Ammon's horn (tissue), 1 donor: ENCODE results near the gene HDAC7.
"Not testable (repeated sequence)": the region's sequence is repeated elsewhere in the genome, so short reads cannot be mapped to it uniquely, and the experiment has no call there.

ENCODE experiments used
- DNase-seq: peaks from one replicate; pipeline ENCODE4 v3.0.0-alpha.2; 2016; ENCODE audit warnings: low spot score

The HDAC7 gene

DNA sequence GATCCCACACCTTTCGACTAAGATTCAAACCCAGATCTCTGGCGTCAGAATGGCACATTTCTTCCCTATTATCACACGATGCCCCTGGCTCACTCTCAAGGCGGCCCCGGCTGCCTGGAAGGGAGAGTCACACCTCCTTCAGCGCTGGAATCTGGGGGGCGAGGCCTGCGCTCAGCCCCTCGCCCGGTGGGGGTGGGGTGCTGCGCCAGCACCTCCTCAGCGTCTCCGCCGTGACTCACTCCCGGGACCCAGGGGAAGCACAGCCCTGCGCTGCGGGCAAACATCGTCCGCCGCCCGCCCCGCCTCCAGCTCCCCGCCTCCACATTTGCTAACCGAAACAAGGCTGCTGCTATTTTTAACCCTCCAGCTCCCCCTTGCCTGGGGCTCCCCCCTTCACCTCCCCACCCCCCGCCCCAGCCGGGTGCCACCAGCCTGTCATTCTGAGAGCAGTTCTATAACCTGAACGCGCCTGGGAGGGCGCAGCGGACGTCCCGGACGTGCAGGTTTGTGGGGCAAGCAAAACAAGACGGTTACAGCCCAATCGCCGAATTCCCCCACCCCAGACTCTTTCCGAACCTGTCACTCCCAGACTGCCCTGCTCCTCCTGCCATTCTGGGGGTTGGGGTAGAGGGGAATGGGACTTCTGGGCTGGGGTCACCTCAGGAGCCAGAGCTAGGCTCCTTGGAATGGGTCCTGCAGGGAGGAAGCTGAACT, 6.7 kb downstream of the HDAC7 start:
- DNase-seq: peak; percentile 70

DNA sequence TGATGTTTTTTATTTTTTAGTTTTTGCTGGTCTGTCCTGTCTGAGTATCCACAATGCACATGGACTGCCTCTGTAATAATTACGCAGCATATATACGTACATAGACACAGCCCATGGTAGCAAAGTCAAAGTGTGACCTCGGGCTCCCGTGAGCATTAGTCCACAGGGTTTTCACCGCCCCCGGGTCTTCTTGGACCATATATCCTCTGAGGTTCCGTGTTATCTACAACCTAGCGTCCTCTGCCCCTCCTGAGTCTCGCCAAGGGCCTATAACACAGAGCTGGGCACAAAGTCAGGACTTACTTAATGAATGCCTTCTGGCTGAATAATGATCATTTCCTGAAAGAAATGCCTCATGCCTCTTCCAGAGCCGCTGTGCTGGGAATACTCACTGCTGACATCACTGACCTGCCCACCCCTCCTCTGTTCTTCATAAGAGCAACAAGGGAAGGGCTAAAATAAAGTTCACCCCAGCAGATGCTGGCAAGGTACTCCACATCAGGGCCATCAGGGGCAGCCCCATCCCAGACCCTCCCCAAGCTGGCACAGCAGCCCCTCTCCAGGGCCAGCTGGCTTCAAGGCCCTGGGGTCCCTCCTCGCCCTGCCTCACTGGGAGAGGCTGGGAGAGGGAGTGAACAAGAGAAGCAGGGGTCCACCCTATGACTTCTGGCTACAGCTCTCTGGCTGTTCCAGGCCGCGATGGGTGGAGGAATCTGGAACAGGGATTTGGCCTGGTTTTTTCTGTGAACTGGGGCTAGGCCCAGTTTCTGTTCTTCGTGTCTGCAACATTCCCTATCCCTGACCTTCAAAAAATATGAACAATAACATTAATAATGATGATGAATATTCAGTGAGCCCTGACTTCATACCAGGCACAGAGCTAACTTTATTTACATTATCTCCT, 7.9 kb downstream of the HDAC7 start:
- DNase-seq: no peak

DNA sequence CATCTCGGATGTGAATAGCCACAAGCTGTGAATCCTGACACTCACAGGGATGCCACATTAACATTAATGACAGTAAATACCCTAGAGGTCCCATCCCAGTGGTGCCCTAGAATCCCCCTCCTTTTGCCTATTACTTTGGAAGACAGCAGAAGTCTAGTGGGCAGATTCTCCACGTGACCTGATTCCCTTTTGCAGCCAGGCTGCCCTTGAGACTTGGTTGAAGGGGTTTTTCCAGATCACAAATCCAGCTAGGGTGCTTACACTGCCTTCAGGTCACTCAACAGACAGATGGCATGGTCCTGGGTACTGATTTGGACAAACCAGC, 8.7 kb downstream of the HDAC7 start:
- no peak for DNase-seq

GRCh38 chr12:47809518-47809917, 10.2 kb downstream of the HDAC7 start:
- not testable (repeated sequence) for DNase-seq

- no peak for DNase-seq
These were observed 10.9 kb downstream of the HDAC7 start for GRCh38 chr12:47808574-47809365.

GRCh38 chr12:47808050-47808449, 11.7 kb downstream of the HDAC7 start:
- DNase-seq: peak; percentile 62

DNA sequence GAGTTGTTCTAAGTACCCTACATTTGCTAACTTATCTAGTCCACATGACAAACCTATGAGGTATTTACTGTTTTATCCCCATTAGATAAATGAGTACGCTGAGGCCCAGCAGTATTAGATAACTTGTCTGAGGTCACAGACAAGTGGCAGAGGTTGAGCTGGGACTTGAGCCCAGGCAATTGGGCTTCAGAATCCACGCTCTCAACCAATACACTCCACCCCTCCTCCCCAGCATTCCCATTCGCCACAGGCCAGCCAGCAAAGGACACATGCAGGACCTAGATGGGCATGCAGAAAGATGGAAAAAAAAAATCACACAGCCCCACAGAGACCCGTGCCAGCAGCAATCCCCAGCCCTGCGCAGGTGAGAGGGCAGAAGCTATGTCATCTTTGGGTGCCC, 12.4 kb downstream of the HDAC7 start:
- no peak for DNase-seq

- DNase-seq: no peak
These were observed 14.3 kb downstream of the HDAC7 start for GRCh38 chr12:47805417-47805816.

DNA sequence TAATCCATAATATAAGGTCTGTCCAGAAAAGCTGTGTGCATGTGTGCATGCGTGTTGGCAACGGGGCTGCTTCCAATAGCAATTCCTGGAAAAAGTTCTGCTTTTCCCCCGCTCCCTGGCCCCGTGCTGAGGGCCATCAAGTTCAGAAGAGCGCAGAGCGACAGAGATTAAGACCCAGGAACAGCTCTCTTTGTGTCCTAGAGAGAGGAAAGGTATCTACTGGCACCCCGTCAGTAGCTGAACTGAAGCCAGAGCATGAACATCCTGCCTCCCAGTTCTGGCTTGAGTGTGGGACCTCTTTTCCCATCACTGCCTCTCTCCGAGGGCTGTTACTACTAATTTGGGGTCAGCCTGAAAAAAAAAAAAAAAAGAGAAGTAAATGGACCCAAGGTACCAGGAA, 15.5 kb downstream of the HDAC7 start:
- no peak for DNase-seq

- DNase-seq: no peak
These were observed 16.4 kb downstream of the HDAC7 start for GRCh38 chr12:47803191-47803875.

- DNase-seq: no peak
These were observed 17.4 kb downstream of the HDAC7 start for GRCh38 chr12:47802312-47802711.

DNA sequence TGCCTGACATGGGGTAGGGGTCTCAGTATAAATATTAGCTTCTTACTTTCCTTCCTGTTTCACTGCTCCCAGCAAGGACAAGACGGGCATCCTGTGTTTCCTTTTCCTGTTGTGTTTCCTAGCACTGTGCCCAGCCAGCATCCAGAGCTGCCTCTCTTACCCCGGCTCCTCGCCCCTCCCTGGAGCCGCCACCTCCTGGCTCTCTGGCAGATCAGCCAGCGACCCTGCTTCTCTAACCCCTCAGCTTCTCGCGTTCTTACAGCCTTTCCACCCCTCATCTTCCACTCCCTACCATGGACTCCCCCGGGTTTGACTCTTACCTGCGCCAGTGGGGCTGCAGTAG, 17.8 kb downstream of the HDAC7 start:
- no peak for DNase-seq

DNA sequence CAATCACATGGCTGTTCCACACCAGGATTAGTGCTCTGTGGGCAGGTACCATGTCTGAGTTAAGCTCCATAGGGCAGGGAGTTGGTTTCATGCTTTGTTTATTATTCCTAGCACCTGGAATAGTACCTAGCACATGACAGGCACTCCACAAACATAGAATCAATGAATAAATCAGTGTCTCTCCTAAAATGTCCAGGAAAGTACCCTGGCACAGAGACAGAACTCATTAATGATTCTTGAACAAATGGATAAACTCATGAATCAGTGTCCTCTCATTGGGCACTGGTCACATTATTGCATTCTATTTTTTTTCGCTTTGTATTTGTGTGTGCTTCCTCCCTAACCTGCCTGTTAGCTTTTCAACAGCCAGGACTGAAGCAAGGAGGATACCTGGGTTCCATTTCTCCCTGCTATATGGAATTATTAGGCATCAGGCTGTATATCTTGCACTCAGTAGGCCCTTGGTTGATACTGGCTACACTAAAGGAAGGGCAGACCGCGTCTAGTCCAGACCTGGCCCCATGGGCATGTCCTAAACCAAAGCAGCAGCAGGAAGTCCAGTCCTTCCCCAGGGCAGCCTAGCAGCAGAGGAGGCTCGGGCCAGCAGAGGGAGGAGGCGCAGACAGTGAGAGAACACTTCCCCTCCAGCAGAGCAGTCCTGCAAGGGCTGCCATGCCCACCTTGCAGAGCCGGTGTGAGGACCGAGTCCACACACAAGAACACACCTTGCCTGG, 18.4 kb downstream of the HDAC7 start:
- DNase-seq: peak; percentile 67

GRCh38 chr12:47800582-47800981, 19.1 kb downstream of the HDAC7 start:
- DNase-seq: no peak

DNA sequence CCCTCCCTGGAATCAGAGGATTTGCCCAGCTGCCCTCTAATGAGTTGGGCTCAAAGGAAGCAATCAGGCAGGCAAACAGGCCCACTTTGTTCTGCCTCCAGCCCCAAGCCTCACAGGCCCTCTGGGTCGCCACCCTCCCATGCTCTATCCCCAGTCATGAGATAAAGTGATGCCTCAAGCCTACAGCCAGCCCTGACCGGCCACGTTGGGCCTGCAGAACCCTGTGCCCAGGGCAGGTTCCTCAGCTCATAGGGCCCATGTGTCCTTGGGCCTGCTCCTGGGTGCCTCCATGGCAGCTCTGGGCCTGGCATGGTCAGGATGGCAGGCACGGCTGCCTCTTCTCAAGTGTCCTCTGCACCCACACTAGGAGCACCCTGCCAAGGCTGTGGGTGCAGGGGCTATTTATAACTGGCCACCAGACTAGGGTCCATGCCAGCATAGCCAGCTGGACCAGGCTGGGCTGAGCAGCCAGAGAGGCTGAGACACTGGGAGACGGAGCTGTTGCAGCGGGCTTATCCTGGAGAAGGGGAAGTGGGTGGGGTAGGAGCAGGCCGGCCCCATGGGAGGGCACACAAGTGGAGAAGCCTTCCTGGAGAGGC, 20.2 kb downstream of the HDAC7 start:
- peak; percentile 82 for DNase-seq

- DNase-seq: no peak
These were observed 21.2 kb downstream of the HDAC7 start for GRCh38 chr12:47798382-47798948.

DNA sequence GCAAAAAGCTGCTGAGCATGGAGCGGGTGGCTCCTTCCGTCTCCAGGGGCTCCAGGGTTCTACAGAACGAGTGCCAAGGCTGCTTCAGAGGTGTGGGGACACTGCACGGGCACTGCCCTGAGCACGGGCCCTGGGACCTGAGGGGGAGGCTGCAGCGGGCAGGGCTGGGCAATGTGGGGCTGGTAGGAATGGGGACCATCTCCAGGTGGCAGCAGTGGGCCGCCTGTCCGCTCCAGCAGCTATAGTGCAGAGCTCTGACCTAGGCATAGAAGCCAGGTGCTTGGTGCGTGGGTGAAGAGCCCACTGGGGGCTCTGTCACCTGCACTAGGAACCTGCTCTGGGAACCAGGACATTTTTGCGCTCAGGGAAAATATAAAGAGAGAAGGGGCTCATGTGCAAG, 22.3 kb downstream of the HDAC7 start:
- no peak for DNase-seq

DNA sequence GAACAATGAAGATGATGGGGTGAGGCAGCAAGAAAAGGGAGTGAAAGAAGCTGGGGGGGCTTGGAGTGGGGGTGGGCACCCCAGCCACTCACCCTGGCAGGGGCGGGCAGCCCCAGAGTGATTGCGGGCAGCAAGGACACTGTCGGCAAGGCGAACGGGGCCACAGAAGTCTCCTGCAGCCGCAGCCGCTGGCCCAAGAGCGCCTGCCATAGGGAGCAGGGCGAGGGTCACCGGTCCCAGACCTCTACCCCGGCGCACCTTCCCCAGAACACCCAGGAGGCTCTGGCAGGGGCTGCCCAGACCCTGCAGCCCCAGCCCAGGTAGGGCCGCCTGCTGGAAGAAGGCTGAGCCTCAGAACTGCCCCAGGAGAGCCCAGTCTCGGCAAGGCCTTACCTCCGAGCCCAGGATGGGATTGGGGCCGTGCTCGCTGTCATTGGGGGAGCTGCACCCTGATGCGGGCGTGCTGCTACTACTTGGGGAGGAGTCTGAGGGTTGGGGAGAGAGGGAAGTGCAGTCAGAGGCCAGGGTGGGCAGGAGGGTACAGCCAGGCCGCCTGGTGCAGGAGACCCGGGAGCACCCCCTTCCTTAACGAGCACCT, 23.8 kb downstream of the HDAC7 start:
- DNase-seq: no peak

DNA sequence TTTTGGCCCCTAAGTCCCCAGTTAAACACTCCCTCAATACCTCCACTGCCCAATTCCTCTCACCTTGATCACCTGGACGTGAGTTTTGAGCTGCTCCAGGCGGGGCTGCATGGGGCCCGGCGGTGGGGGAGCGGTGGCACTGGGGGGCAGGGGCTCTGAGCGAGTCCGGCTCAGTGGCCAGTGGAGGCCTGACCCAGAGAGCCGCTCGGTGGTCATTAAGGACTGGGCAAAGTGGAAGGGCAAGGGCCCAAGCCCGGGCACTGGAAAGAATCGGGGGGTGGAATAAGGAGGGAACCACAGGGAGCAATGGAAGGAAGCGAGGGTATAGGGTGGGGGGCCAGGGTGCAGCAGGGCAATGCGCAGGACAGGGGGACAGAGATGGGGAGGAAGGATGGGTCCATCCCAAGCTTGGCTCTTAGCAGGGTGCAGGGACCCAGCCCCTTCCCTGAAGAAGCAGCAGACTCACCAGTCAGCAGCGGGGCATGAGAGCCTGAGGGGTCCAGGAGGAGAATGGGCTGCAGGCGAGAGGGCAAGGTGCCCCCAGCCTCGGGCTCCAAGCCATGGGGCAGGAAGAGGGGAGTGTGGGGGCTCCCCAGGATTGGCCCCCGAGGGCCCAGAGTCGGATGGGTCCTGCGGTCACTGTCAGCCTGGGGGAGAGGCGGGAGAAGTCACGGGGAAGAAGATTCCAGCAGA, 24.4 kb downstream of the HDAC7 start:
- DNase-seq: no peak

- no peak for DNase-seq
These were observed 25.0 kb downstream of the HDAC7 start for GRCh38 chr12:47794679-47795078.
